H9 (cell line): ENCODE data around the gene ARHGEF39. TPM values are rescaled to one million over a fixed set of nuclear protein-coding genes. Genes with fewer than 3 reads are reported as not detected.
"Not testable (repeated sequence)": the region's sequence is repeated elsewhere in the genome, so short reads cannot be mapped to it uniquely, and the experiment has no call there.

Source experiments
- DNase-seq: peaks from one replicate; pipeline ENCODE4 v3.0.0-alpha.2; 2017
- H2AFZ ChIP-seq: one replicate; pipeline ENCODE4 v1.6.1; 2013; ENCODE audit warnings: mild to moderate bottlenecking, low read length, control low read depth, moderate library complexity
- H2AK5ac ChIP-seq: 2 replicates; pipeline ENCODE4 v1.6.1; 2013; ENCODE audit warnings: low read length, control low read depth, mixed read lengths; ENCODE audit not compliant: insufficient read length
- H2BK120ac ChIP-seq: one replicate; pipeline ENCODE4 v1.6.1; 2013; ENCODE audit warnings: low read depth, mild to moderate bottlenecking, low read length, control low read depth, inconsistent platforms; ENCODE audit not compliant: poor library complexity, severe bottlenecking
- H2BK12ac ChIP-seq: 2 replicates; pipeline ENCODE4 v1.6.1; 2013; ENCODE audit warnings: low read length, control low read depth, mixed read lengths, low read depth; ENCODE audit not compliant: insufficient read length
- H2BK15ac ChIP-seq: 2 replicates; pipeline ENCODE4 v1.6.1; 2013; ENCODE audit warnings: low read depth, low read length, control low read depth
- H2BK20ac ChIP-seq: one replicate; pipeline ENCODE4 v1.6.1; 2013; ENCODE audit warnings: low read depth, mild to moderate bottlenecking, low read length, control low read depth, inconsistent platforms; ENCODE audit not compliant: poor library complexity, severe bottlenecking
- H2BK5ac ChIP-seq: 2 replicates; pipeline ENCODE4 v1.6.1; 2013; ENCODE audit warnings: low read length, control low read depth, mixed read lengths; ENCODE audit not compliant: insufficient read length
- H3K14ac ChIP-seq: 2 replicates; pipeline ENCODE4 v1.6.1; 2013; ENCODE audit warnings: low read length, control low read depth; ENCODE audit not compliant: insufficient read depth
- H3K18ac ChIP-seq: 2 replicates; pipeline ENCODE4 v1.6.1; 2013; ENCODE audit warnings: low read depth, mild to moderate bottlenecking, mixed read lengths, low read length, control low read depth; ENCODE audit not compliant: insufficient read length
- H3K23ac ChIP-seq: 2 replicates; pipeline ENCODE4 v1.6.1; 2013; ENCODE audit warnings: low read length, control low read depth, mixed read lengths, low read depth; ENCODE audit not compliant: insufficient read length
- H3K23me2 ChIP-seq: 2 replicates; pipeline ENCODE4 v1.6.1; 2013; ENCODE audit warnings: low read depth, mild to moderate bottlenecking, mixed read lengths, low read length, control low read depth; ENCODE audit not compliant: insufficient read length, poor library complexity, severe bottlenecking
- H3K27ac ChIP-seq: 2 replicates; pipeline ENCODE4 v1.5.1; 2013; ENCODE audit warnings: low read length, control low read depth, mixed read lengths, low read depth; ENCODE audit not compliant: insufficient read length
- H3K27me3 ChIP-seq: 2 replicates; pipeline ENCODE4 v1.6.1; 2013; ENCODE audit warnings: low read length, control low read depth, inconsistent platforms; ENCODE audit not compliant: insufficient read depth
- H3K4ac ChIP-seq: 2 replicates; pipeline ENCODE4 v1.6.1; 2013; ENCODE audit warnings: low read depth, mild to moderate bottlenecking, control low read depth, inconsistent platforms, low read length, moderate library complexity
- H3K4me1 ChIP-seq: 2 replicates; pipeline ENCODE4 v1.6.1; 2013; ENCODE audit warnings: low read length, control low read depth, inconsistent platforms; ENCODE audit not compliant: insufficient read depth
- H3K4me2 ChIP-seq: 2 replicates; pipeline ENCODE4 v1.6.1; 2013; ENCODE audit warnings: low read length, control low read depth, mixed read lengths; ENCODE audit not compliant: insufficient read length, insufficient read depth
- H3K56ac ChIP-seq: 2 replicates; pipeline ENCODE4 v1.6.1; 2013; ENCODE audit warnings: low read depth, mild to moderate bottlenecking, mixed read lengths, low read length, control low read depth; ENCODE audit not compliant: insufficient read length
- H3K79me1 ChIP-seq: 2 replicates; pipeline ENCODE4 v1.6.1; 2013; ENCODE audit warnings: low read depth, mild to moderate bottlenecking, moderate library complexity, low read length, control low read depth, inconsistent platforms; ENCODE audit not compliant: insufficient read depth, poor library complexity, severe bottlenecking
- H3K79me2 ChIP-seq: 2 replicates; pipeline ENCODE4 v1.6.1; 2013; ENCODE audit warnings: low read length, control low read depth, inconsistent platforms; ENCODE audit not compliant: insufficient read depth
- H3K9ac ChIP-seq: 2 replicates; pipeline ENCODE4 v1.6.1; 2013; ENCODE audit warnings: low read length, control low read depth, mixed read lengths; ENCODE audit not compliant: insufficient read length; ENCODE audit errors: extremely low read depth
- H3K9me3 ChIP-seq: one replicate; pipeline ENCODE4 v1.6.1; 2013; ENCODE audit warnings: low read depth, low read length, inconsistent platforms; ENCODE audit not compliant: control insufficient read depth
- H3T11ph ChIP-seq: one replicate; pipeline ENCODE4 v1.6.1; 2013; ENCODE audit warnings: mild to moderate bottlenecking, low read length, control low read depth, inconsistent platforms
- H4K20me1 ChIP-seq: one replicate; pipeline ENCODE4 v1.6.1; 2013; ENCODE audit not compliant: control insufficient read depth, insufficient read length, insufficient read depth
- H4K5ac ChIP-seq: 2 replicates; pipeline ENCODE4 v1.6.1; 2013; ENCODE audit warnings: low read depth, mild to moderate bottlenecking, mixed read lengths, low read length, control low read depth; ENCODE audit not compliant: insufficient read length
- H4K8ac ChIP-seq: replicated peaks from 2 replicates; pipeline ENCODE4 v1.6.1; 2013; ENCODE audit warnings: low read length, control low read depth, mixed read lengths, low read depth; ENCODE audit not compliant: insufficient read length
- H4K91ac ChIP-seq: 2 replicates; pipeline ENCODE4 v1.6.1; 2013; ENCODE audit warnings: low read depth, mild to moderate bottlenecking, moderate library complexity, mixed read lengths, low read length, control low read depth; ENCODE audit not compliant: insufficient read length
- H3K27ac Mint-ChIP-seq, 3 experiments: 2 replicates in 2 of 3; 3 replicates in 1 of 3; pipeline ENCODE4 v1.8.0; 2020 to 2021; ENCODE audit warnings: mixed read lengths in 3 of 3, mild to moderate bottlenecking in 1 of 3, moderate library complexity in 1 of 3
- H3K27me3 Mint-ChIP-seq: 2 replicates; pipeline ENCODE4 v1.8.0; 2021; ENCODE audit warnings: low read depth, mild to moderate bottlenecking, moderate library complexity, mixed read lengths
- H3K36me3 Mint-ChIP-seq, 3 experiments: 2 replicates in 2 of 3; 3 replicates in 1 of 3; pipeline ENCODE4 v1.8.0; 2020 to 2021; ENCODE audit warnings: low read depth in 3 of 3, mixed read lengths in 3 of 3; ENCODE audit not compliant: insufficient read depth in 1 of 3
- H3K4me1 Mint-ChIP-seq, 2 experiments: 2 replicates each; pipeline ENCODE4 v1.8.0; 2020; ENCODE audit warnings: mixed read lengths in 2 of 2
- H3K4me3 Mint-ChIP-seq, 2 experiments: 2 replicates in 1 of 2; 3 replicates in 1 of 2; pipeline ENCODE4 v1.8.0; 2020 to 2021; ENCODE audit warnings: mild to moderate bottlenecking in 2 of 2, mixed read lengths in 2 of 2, moderate library complexity in 1 of 2
- H3K9me3 Mint-ChIP-seq, 2 experiments: 2 replicates in 1 of 2; 3 replicates in 1 of 2; pipeline ENCODE4 v1.8.0; 2020; ENCODE audit warnings: mild to moderate bottlenecking in 2 of 2, mixed read lengths in 2 of 2, moderate library complexity in 1 of 2
- whole genome bisulfite sequencing: extraction: QIAGEN DNeasy Blood & Tissue Kit; methylation state at CpG from one replicate; pipeline ENCODE4 v1.1.7; 2013; ENCODE audit warnings: missing lambda C conversion rate, low lambda C conversion rate, mixed read lengths; ENCODE audit not compliant: insufficient read length; ENCODE audit errors: extremely low coverage; 5-methylcytosine and 5-hydroxymethylcytosine counted together
- total RNA-seq: library from RNA; stranded (reverse); gene quantifications from 2 replicates; pipeline ENCODE4 v1.2.1, GENCODE V29; 2021

ARHGEF39 gene
- total RNA-seq, 1 experiment from 2014 or later: 24.4 TPM

DNA sequence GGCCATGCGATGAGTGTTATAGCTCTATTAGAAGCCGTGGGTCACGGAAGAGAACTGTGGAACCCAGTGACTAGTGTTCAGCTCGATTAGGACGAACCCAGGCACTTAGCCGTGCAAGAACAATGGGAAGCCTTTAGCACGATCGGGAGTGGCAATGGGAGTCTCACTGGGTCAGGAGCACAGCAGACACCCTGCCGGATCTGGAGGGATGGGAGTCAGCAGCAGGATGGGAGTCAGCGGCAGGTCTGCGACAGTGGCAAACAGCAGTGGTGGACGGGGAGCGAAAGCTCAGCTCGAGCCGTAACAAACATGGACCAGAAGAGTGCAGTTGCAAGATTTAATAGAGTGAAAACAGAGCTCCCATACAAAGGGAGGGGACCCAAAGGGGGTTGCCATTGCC is 24.6 kb downstream of the ARHGEF39 start:
- H3K56ac ChIP-seq, H3K27me3 ChIP-seq, H3K4me2 ChIP-seq, H3K14ac ChIP-seq, H2BK120ac ChIP-seq, H4K20me1 ChIP-seq, H3K4me1 Mint-ChIP-seq, H3K27ac Mint-ChIP-seq, H2AFZ ChIP-seq, H3K9me3 ChIP-seq, H2BK20ac ChIP-seq, H2BK12ac ChIP-seq, H2BK5ac ChIP-seq, H4K5ac ChIP-seq, H3K9ac ChIP-seq, H4K91ac ChIP-seq, H3K23ac ChIP-seq, H3T11ph ChIP-seq, H3K79me2 ChIP-seq, H3K4me1 ChIP-seq, DNase-seq, H3K4ac ChIP-seq, H2BK15ac ChIP-seq, H4K8ac ChIP-seq, H3K18ac ChIP-seq, H3K27ac ChIP-seq, H3K79me1 ChIP-seq, H3K23me2 ChIP-seq, H2AK5ac ChIP-seq, H3K4me3 Mint-ChIP-seq, H3K27me3 Mint-ChIP-seq: not testable (repeated sequence)
- Mint-ChIP-seq H3K36me3 (peaks cover 9 to 16% (median 12%) of the 10 kb centered on the region in 3 experiments), H3K9me3 (peaks cover 4 to 16% of the 10 kb centered on the region in 2 experiments; a peak in 4 of 5 replicates)
- no CpG with 5 or more reads among the region's 15 CpGs for WGBS
